Glutamatergic neuron (in vitro differentiated cells): ENCODE data around the gene LMO1. TPM values are rescaled to one million over a fixed set of nuclear protein-coding genes. Genes with fewer than 3 reads are reported as not detected.

ENCODE experiments used
- DNase-seq: peaks from one replicate; pipeline ENCODE4 v3.0.0; 2022
- H3K27ac Mint-ChIP-seq: one replicate; pipeline ENCODE4 v1.8.0; 2020; ENCODE audit warnings: mild to moderate bottlenecking, mixed read lengths, inconsistent platforms; ENCODE audit not compliant: unreplicated experiment
- H3K27me3 Mint-ChIP-seq: one replicate; pipeline ENCODE4 v1.8.0; 2020; ENCODE audit warnings: mild to moderate bottlenecking, moderate library complexity, mixed read lengths, inconsistent platforms; ENCODE audit not compliant: unreplicated experiment
- H3K36me3 Mint-ChIP-seq: one replicate; pipeline ENCODE4 v1.8.0; 2020; ENCODE audit warnings: mild to moderate bottlenecking, mixed read lengths, inconsistent platforms; ENCODE audit not compliant: unreplicated experiment
- H3K4me1 Mint-ChIP-seq: one replicate; pipeline ENCODE4 v1.8.0; 2020; ENCODE audit warnings: mild to moderate bottlenecking, low read depth, mixed read lengths, inconsistent platforms; ENCODE audit not compliant: unreplicated experiment
- H3K4me3 Mint-ChIP-seq: one replicate; pipeline ENCODE4 v1.8.0; 2020; ENCODE audit warnings: mild to moderate bottlenecking, mixed read lengths, inconsistent platforms; ENCODE audit not compliant: unreplicated experiment
- H3K9me3 Mint-ChIP-seq: one replicate; pipeline ENCODE4 v1.8.0; 2020; ENCODE audit warnings: mild to moderate bottlenecking, moderate library complexity, mixed read lengths, inconsistent platforms; ENCODE audit not compliant: unreplicated experiment
- total RNA-seq: library from RNA; stranded (reverse); fragmentation: NEBNext Ultra II Directional; extraction: Animal tissue kit (Norgen Biotek cat#: 25700); gene quantifications from one replicate; pipeline ENCODE4 v1.2.1, GENCODE V29; 2021; ENCODE audit not compliant: unreplicated experiment
- TF ChIP-seq, protein P1 (sequence below): fragments of 200-600 bp; sonication (generic); IDR thresholded peaks from one replicate; pipeline ENCODE4 v1.5.0; 2021; ENCODE audit not compliant: partially characterized antibody, unreplicated experiment

The LMO1 gene
- total RNA-seq, 1 donor from 2014 or later: 5.7 TPM

GRCh38 chr11:8218409-8218808 is 45.3 kb downstream of the LMO1 start:
- no peak for DNase-seq
- TF ChIP-seq, protein P1, sequence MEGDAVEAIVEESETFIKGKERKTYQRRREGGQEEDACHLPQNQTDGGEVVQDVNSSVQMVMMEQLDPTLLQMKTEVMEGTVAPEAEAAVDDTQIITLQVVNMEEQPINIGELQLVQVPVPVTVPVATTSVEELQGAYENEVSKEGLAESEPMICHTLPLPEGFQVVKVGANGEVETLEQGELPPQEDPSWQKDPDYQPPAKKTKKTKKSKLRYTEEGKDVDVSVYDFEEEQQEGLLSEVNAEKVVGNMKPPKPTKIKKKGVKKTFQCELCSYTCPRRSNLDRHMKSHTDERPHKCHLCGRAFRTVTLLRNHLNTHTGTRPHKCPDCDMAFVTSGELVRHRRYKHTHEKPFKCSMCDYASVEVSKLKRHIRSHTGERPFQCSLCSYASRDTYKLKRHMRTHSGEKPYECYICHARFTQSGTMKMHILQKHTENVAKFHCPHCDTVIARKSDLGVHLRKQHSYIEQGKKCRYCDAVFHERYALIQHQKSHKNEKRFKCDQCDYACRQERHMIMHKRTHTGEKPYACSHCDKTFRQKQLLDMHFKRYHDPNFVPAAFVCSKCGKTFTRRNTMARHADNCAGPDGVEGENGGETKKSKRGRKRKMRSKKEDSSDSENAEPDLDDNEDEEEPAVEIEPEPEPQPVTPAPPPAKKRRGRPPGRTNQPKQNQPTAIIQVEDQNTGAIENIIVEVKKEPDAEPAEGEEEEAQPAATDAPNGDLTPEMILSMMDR: no peak

DNA sequence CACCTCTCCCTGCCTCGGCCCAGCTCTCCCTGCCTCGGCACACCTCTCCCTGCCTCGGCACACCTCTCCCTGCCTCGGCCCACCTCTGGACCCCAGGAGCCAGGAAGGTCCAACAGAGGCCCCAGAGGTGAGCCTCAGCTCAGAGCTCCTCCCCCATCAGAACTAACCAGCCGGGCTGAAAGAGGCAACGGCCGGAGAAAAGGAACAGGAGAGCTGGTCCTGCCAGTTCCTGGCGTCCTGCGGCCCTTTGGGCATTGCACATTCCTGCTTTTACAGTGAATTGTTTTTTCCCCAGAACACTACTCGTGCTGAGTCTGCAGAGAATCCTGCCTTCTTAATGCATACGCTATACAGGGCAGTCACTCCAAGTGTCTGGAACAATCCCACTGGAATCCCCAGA is 45.8 kb downstream of the LMO1 start:
- H3K27me3 Mint-ChIP-seq: peaks cover 9% of the 10 kb centered on the region
- H3K36me3 Mint-ChIP-seq: no peaks in the 10 kb centered on the region

More at GRCh38 chr11:8218409-8218808, 45.3 kb downstream of the LMO1 start:
- Mint-ChIP-seq H3K27ac (no peak overlapping the region), H3K9me3 (peaks cover 1% of the 10 kb centered on the region), H3K4me1 (peaks cover 5% of the 10 kb centered on the region), H3K27me3 (peaks cover 8% of the 10 kb centered on the region), H3K4me3 (no peak overlapping the region), H3K36me3 (no peaks in the 10 kb centered on the region)

DNA sequence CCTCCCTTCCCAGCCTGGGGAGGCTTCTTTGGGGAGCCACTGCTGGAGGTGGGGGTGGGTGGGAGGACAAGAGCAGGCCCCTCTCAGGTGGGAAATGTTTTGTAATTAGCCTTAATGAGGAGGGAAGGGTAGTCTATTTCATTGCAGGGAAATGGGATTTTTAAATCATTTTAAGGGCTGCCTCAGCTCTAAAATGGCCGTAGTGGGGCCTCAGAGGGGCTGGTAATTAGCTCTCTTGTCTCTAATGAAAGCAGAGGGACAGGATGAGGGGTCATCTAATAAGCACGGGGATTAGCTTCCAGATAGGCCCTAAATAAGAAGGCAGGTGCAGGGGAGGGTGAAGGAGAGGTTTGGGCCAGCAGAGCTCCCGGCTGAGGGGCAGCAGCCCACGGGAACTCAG is 46.5 kb downstream of the LMO1 start:
- TF ChIP-seq, protein P1: no peak
- peaks cover 2% of the 10 kb centered on the region for H3K4me1 Mint-ChIP-seq
- peaks cover 9% of the 10 kb centered on the region for H3K27me3 Mint-ChIP-seq
- no peak overlapping the region for H3K27ac Mint-ChIP-seq
- no peaks in the 10 kb centered on the region for H3K36me3 Mint-ChIP-seq
- DNase-seq: no peak
- H3K9me3 Mint-ChIP-seq: no peaks in the 10 kb centered on the region
- H3K4me3 Mint-ChIP-seq: no peak overlapping the region

More for the DNA sequence above, 45.8 kb downstream of the LMO1 start:
- no peak overlapping the region for H3K27ac Mint-ChIP-seq
- TF ChIP-seq, protein P1: no peak
- DNase-seq: no peak
- H3K4me1 Mint-ChIP-seq: peaks cover 2% of the 10 kb centered on the region
- no peaks in the 10 kb centered on the region for H3K9me3 Mint-ChIP-seq
- no peak overlapping the region for H3K4me3 Mint-ChIP-seq

DNA sequence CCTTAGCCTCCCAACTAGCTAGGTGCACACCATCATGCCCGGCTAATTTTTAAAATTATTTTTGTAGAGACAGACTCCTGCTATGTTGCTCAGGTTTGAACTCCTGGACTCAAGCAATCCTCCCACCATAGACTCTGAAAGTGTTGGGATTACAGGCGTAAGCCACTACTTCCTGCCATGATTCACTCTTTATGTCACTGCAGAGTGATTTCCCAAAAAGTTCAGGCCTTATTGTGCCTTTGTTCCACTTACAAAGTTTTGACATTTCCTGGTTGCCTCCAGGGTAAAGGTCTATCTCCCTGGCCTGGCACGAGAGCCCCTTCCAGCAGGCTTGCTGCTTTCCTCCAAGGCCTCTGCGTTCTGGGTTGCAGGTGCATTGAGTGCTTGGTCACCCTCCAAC is 50.3 kb downstream of the LMO1 start:
- H3K9me3 Mint-ChIP-seq: no peaks in the 10 kb centered on the region
- no peak for DNase-seq
- H3K4me1 Mint-ChIP-seq: no peaks in the 10 kb centered on the region
- H3K4me3 Mint-ChIP-seq: no peak overlapping the region
- no peak overlapping the region for H3K27ac Mint-ChIP-seq
- H3K27me3 Mint-ChIP-seq: peaks cover 5% of the 10 kb centered on the region
- TF ChIP-seq, protein P1: no peak
- no peaks in the 10 kb centered on the region for H3K36me3 Mint-ChIP-seq

DNA sequence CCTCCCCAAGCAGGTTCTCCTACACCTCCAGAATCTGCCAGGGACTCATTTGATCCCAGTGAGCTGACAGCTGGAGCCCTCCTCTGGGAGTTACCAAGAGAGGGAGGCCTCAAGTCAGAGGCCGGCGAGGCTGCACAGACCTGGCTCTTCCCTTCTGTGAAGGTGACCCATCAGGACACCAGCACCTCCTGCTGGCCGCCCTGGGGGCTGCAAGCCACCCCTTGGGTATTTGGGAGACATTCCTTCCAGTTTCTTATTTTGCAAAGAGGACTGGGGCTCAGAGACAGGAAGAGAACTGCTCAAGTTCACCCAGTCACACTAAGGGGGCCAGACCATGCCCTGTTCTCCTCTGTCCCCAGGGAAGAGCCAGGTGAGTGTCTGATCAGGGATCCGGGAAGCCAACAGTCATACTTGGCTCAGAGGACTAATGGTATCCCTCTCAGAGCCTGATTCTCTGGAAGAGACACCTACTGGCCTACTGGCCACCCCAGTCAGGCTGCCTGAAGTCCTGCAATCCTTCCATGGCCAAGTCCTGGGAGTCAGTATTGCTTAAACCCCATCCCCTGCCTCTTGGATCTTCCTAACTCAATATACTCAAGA is 54.4 kb downstream of the LMO1 start:
- TF ChIP-seq, protein P1: peak; percentile 44

More for the DNA sequence above, 54.4 kb downstream of the LMO1 start:
- peaks cover 2% of the 10 kb centered on the region for H3K27me3 Mint-ChIP-seq
- H3K4me1 Mint-ChIP-seq: no peaks in the 10 kb centered on the region
- no peak overlapping the region for H3K4me3 Mint-ChIP-seq
- H3K9me3 Mint-ChIP-seq: no peaks in the 10 kb centered on the region
- H3K27ac Mint-ChIP-seq: no peak overlapping the region
- no peaks in the 10 kb centered on the region for H3K36me3 Mint-ChIP-seq
- no peak for DNase-seq
